ENCODE data around the gene SNRPD2.

GRCh38 chr19:45711851-45712698, 20.3 kb upstream of the SNRPD2 start:
- TF ChIP-seq CTCF (conservative IDR thresholded peaks at IDR 0.05), result no peak
- no peak for TF ChIP-seq ZFX (IDR thresholded peaks at IDR 0.05)
